HFFc6 (cell line): ENCODE results near the gene TLE4. TPM values are rescaled to one million over a fixed set of nuclear protein-coding genes. Genes with fewer than 3 reads are reported as not detected.

Experiments used
- DNase-seq: peaks from one replicate; pipeline ENCODE4 v3.0.0-alpha.2; 2018
- H3K27ac Mint-ChIP-seq: 2 replicates; pipeline ENCODE4 v1.8.0; 2020; ENCODE audit warnings: mild to moderate bottlenecking, mixed read lengths
- H3K27me3 Mint-ChIP-seq: 2 replicates; pipeline ENCODE4 v1.8.0; 2021; ENCODE audit warnings: mild to moderate bottlenecking, moderate library complexity, mixed read lengths; ENCODE audit not compliant: insufficient read depth
- H3K36me3 Mint-ChIP-seq: 2 replicates; pipeline ENCODE4 v1.8.0; 2021; ENCODE audit warnings: low read depth, mixed read lengths
- H3K4me1 Mint-ChIP-seq: 2 replicates; pipeline ENCODE4 v1.8.0; 2020; ENCODE audit warnings: low read depth, mixed read lengths
- H3K4me3 Mint-ChIP-seq: 2 replicates; pipeline ENCODE4 v1.8.0; 2020; ENCODE audit warnings: mild to moderate bottlenecking, moderate library complexity, mixed read lengths
- H3K9me3 Mint-ChIP-seq: 2 replicates; pipeline ENCODE4 v1.8.0; 2020; ENCODE audit warnings: mild to moderate bottlenecking, mixed read lengths
- total RNA-seq, 6 experiments: library from RNA; stranded (reverse); fragmentation: NEBNext Ultra II Directional; extraction: Animal tissue kit (Norgen Biotek cat#: 25700); gene quantifications; 2 replicates in 1 of 6; 3 replicates in 5 of 6; pipeline ENCODE4 v1.2.3, GENCODE V29; 2021
- TF ChIP-seq, protein P1 (sequence below): fragments of 200-600 bp; sonication (generic); IDR thresholded peaks from 2 replicates; pipeline ENCODE4 v1.5.0; 2021; ENCODE audit warnings: antibody characterized with exemption, mild to moderate bottlenecking

TLE4 gene
- total RNA-seq, 6 experiments from 2014 or later: 126 to 186 (median 139) TPM

GRCh38 chr9:79711874-79712273, 140.1 kb downstream of the TLE4 start:
- peak overlapping the region; percentile 57 for H3K27ac Mint-ChIP-seq

DNA sequence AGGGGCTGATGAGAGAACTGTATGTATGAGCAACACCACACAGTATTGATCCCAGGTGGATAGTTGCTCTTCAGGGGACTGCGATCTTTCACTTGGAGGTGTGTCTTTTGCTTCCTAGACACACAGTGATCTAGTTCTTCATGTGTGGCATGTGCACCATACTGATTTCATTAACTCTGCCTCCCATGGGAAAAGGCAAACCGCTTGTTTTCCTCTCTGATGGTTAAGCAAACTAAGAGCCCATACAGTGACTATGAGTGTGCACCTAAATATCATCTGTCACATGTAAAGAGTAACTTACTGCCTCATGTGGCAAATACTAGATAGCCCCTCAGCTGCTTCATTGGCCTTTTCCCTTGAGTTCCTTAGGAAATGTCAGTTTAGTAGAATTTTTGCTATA, 147.3 kb downstream of the TLE4 start:
- Mint-ChIP-seq H3K9me3 (no peaks in the 10 kb centered on the region), H3K4me1 (peaks cover 11% of the 10 kb centered on the region), H3K27me3 (peaks cover 19% of the 10 kb centered on the region), H3K4me3 (no peak overlapping the region; the same call in 1 of the 2 replicates), H3K36me3 (peaks cover 11% of the 10 kb centered on the region), H3K27ac (no peak overlapping the region)
- DNase-seq: no peak
- TF ChIP-seq, protein P1, sequence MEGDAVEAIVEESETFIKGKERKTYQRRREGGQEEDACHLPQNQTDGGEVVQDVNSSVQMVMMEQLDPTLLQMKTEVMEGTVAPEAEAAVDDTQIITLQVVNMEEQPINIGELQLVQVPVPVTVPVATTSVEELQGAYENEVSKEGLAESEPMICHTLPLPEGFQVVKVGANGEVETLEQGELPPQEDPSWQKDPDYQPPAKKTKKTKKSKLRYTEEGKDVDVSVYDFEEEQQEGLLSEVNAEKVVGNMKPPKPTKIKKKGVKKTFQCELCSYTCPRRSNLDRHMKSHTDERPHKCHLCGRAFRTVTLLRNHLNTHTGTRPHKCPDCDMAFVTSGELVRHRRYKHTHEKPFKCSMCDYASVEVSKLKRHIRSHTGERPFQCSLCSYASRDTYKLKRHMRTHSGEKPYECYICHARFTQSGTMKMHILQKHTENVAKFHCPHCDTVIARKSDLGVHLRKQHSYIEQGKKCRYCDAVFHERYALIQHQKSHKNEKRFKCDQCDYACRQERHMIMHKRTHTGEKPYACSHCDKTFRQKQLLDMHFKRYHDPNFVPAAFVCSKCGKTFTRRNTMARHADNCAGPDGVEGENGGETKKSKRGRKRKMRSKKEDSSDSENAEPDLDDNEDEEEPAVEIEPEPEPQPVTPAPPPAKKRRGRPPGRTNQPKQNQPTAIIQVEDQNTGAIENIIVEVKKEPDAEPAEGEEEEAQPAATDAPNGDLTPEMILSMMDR: no peak

More at GRCh38 chr9:79711874-79712273, 140.1 kb downstream of the TLE4 start:
- TF ChIP-seq, protein P1: no peak
- H3K4me3 Mint-ChIP-seq: no peak overlapping the region
- H3K9me3 Mint-ChIP-seq: no peaks in the 10 kb centered on the region
- H3K27me3 Mint-ChIP-seq: peaks cover 6% of the 10 kb centered on the region
- peaks cover 63% of the 10 kb centered on the region for H3K36me3 Mint-ChIP-seq
- peaks cover 40% of the 10 kb centered on the region for H3K4me1 Mint-ChIP-seq
- no peak for DNase-seq

GRCh38 chr9:79719989-79720388, 148.2 kb downstream of the TLE4 start:
- no peak overlapping the region for H3K27ac Mint-ChIP-seq
- H3K9me3 Mint-ChIP-seq: no peaks in the 10 kb centered on the region
- no peak overlapping the region; the same call in 1 of the 2 replicates for H3K4me3 Mint-ChIP-seq
- no peak for DNase-seq
- H3K27me3 Mint-ChIP-seq: peaks cover 19% of the 10 kb centered on the region
- H3K36me3 Mint-ChIP-seq: peaks cover 14% of the 10 kb centered on the region
- TF ChIP-seq, protein P1: no peak
- peaks cover 11% of the 10 kb centered on the region for H3K4me1 Mint-ChIP-seq

- TF ChIP-seq, protein P1: no peak
- peaks cover 25% of the 10 kb centered on the region; the same call in 1 of the 2 replicates for H3K4me1 Mint-ChIP-seq
- H3K27me3 Mint-ChIP-seq: peaks cover 65% of the 10 kb centered on the region
- peaks cover 36% of the 10 kb centered on the region for H3K9me3 Mint-ChIP-seq
- H3K4me3 Mint-ChIP-seq: peak overlapping the region; percentile 39; the same call in 1 of the 2 replicates
- H3K27ac Mint-ChIP-seq: no peak overlapping the region; the same call in 1 of the 2 replicates
- peaks cover 77% of the 10 kb centered on the region for H3K36me3 Mint-ChIP-seq
- no peak for DNase-seq
Measured at GRCh38 chr9:79731171-79731890, 159.6 kb downstream of the TLE4 start.

DNA sequence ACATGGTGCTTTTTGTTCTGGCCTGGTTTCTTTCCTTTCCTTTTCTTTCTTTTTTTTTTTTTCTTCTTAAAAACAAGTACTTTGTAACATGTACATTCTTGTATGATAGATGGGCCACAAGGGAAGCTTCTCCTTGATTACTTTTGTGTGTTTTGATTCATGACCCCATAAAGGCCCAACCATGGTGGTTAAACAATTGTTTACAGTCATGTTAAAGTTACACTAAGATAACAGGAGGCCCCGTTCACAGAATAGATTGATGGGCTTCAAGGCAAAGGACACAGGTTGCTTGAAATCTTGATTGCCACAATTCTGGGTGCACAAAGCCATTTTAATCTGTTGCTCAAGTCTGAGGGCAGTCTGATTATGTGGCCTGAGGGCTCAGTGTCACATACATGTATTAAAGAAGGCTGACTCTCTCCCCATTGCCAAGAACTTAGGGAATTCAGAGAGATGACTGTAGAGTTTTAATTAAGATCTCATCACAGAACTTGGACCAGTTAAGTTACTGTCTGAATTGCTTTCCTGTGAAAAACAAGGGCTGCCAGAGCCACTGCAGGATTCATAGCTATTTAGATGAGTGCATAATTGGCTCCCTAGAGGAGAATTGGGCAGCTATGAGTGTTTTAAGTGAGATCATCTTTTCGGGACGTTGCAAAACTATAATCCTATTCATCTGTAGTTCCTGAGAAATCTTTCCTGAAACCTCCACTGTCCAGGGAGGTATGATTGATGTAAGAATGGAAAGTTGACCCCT, 163.4 kb downstream of the TLE4 start:
- H3K27me3 Mint-ChIP-seq: peaks cover 66% of the 10 kb centered on the region
- no peak for DNase-seq
- peaks cover 41% of the 10 kb centered on the region for H3K36me3 Mint-ChIP-seq
- H3K4me3 Mint-ChIP-seq: peak overlapping the region; percentile 3; the same call in 1 of the 2 replicates
- peaks cover 25% of the 10 kb centered on the region; the same call in 1 of the 2 replicates for H3K4me1 Mint-ChIP-seq
- TF ChIP-seq, protein P1: no peak
- peaks cover 28% of the 10 kb centered on the region for H3K9me3 Mint-ChIP-seq
- peak overlapping the region; percentile 49; the same call in 1 of the 2 replicates for H3K27ac Mint-ChIP-seq
